Activated CD4-positive, alpha-beta T cell treated with anti-CD3 and anti-CD28 coated beads for 24 hours (primary cell): ENCODE data around the gene GRIK3.

ENCODE experiments used
- DNase-seq, 2 donors: peaks; one replicate each; pipeline ENCODE4 v3.0.0-alpha.2; 2020; ENCODE audit warnings: low read depth in 2 of 2

GRIK3 gene

DNA sequence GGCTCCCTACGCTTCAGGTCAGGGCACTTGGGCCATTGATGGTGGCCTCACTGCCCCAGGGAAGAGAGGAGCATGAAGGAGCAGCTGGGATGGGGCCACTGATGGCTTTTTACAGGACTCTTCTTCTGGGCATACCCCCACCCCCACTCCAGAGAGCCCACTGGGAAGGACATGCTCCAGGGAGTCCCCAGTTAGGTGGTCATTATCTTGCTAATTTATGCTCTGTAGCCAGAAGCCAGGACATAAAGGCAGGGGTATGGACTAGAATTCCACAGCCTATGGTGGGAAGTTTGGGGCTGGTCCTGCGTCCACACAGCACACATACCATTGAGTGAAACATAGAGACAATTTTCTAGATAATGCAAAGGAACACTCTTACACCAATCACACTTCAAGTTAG, 8.8 kb upstream of the GRIK3 start:
- no peak for DNase-seq

DNA sequence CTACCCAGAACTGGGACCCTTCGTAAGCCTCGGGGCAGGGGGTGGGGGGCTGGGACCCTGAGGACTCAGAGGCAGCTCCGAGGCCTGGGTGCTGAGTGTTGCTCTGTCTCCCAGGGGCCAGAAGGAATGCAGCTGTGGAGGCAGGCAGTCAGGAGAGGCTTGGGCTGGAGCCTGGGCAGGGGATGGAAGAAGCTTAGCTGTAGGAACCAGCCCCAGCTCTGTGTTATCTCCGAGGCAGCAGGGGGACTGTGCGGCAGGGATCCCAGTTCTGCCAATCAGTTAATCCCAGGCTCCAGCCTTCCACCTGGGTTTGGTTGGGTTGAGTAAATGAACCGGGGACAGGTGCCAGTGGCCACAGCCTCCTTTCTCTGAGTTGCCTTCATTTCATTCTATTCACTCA, 8.2 kb upstream of the GRIK3 start:
- DNase-seq = no peak

DNA sequence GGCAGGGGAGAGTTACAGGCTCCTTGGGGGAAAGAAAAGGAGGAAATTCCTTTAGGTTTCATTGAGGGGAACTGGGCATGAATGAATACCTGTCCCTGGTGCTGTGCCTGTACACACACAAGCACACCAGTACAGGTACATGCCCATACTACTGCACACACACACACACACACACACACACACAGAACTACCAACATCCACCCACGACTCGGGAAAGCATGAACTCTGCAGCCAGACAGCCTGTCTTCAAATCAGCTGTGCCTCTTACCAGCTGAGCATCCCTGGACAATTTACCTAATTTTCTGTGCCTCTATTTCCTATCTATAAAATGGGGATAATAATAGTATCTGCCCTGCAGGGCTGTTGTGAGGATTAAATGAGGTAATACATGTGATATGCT, 7.2 kb upstream of the GRIK3 start:
- no peak for DNase-seq

DNA sequence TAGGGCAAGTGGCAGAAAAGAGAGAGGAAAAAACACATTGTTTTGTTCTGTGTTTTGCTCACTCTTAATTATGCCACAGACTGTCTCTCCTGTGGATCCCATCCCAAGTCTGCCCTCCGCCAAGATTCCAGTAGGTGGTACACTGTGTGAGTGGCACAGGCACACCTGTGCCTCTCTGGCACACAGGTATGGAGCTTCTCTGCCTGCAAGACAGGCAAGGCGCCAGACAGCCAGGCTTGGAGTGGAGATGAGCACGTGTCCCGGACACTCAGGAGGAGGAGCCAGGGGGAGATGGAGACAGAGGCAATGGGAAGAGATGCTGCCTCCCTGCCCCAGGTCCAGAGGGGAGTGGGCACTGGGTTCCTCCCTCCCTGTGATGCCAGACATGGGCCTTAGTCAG, 6.5 kb upstream of the GRIK3 start:
- no peak for DNase-seq

DNA sequence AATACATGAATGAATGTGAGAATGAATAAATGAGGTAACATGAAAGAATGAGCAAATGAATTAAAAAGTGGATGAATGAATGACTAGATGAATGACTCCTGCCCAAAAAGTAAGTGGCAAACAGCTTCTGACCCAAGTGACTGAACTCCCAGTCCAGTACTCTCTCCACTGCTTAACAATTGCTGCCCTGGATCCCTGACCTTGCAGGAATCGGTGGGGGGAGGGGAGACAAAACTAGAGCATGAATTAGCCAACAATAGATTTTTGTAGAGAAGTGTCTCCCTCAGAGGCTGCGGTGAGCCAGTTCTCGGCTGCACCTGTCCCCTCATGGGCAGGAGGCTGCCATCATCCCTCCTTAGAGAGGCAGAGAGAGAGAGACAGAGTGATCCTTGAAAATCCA, 5.9 kb upstream of the GRIK3 start:
- DNase-seq = no peak

DNA sequence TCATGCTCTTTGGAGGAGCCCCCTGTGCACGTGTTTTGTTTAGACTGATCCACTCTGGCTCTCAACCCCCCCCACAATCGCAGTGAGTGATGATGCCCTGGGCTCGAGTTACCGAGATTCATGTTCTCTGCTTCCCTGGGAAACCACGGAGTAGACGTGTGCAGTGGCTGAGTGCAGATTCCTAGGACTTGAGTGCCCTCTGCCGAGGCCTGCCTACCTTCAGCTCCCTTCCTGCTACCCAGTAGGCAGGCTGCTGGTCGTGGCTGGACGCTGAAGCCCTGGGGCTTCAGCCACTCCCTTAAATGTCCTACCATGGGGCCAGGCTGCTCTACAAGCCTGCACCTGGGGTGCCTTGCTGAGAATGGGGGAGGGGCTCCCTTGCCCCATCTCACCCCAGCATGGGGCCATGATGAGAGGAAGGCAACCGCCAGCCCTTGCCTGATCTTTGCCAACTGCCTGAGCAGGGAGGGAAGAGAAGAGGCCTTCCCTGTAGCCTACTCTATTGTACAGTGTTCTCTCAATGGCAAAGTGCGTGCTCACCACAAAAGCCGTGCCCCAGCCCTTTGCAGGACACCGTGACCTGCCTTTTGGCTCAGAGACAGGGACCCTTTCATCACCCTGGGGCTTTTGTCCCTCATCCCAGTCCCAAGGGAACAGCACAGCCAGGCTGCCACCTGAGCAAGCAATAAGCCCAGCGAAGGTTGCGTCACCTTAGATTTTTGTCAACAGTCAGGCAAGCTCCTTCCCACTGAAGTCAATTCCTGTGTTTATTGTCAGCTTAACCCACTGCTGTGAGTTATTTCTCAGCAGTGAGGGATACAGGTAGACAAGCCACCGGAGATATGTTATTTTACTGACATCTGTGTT, 4.1 kb upstream of the GRIK3 start:
- no peak for DNase-seq

DNA sequence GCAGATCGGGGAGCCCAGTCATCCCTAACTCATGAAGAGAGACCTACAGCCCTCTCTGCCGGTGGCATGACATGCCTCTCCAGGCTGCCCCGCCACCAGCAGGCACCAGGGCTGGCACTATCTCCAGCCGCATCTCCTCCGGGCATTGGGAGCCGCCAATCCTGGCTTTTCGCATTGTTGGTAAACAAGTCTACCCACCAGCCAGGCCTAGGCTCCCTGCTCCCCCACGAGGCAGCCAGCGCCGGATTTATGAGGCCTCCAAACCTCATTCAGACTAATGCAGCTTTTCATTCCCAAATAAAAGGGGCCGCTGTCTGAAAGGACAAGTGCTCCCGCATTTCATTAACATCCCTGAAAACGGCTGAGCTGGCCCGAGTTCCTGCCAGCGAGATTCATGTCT, 3.4 kb upstream of the GRIK3 start:
- no peak for DNase-seq

DNA sequence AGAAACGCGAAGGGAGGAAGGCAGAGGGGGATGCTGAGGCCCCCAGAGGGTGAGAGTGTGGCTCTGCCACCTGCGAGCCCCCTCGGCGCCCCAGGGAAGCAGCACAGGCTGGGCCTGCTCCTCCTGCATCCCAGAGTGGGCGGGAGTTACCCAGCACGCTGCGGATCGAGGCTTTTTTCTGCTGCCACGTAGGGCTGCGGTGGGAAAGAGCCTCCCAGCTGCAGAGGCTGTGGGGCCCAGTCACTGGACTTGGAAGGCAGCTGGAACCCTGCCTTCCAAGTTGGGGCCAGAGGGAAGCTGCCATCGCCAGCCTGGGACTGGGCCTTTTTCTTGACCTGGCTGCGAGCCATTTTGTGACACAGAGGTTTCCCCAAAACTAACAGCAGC, 2.3 kb upstream of the GRIK3 start:
- DNase-seq = no peak

DNA sequence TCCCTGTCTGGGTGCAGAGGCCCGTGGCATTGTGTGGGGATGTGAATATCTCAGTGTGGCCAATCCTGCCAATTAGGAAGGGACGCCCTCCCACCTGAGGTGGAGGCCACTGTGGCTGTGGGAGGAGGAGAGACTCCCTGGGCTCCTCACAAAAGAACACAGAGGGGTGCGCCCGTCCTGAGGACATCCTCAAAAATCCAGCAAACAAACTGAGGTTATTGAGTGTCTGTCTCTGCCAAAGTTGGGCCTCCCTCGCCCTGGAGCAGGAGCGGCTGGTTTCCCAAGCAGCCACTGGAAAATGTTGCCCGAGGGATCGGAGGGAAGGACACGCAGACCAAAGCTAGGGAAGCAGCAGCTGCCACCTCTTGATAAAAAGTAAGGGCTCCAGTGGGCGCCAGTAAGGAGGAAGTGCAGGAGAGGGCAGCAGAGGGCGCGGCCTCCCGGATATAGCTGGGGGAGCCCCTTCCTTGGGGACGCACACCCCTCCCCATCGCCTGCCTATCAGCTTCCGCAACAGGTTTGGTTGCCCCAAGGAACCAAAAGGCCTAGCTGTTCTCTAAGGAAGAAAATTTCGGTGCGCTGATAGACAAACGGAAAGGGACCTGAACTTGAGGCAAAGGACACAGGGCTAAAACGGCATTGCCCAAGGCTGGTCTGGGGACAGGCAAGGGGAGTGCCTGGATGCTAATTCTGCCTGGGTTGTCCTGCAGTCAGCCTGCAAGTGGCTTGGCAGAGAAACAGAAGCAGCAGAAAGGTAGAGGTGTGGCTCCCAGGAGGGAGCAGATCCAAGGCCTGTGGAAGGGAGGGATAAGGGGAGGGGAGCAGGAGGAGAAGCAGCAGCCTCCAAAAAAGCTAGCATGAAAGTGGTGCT, 1.7 kb upstream of the GRIK3 start:
- no peak for DNase-seq

DNA sequence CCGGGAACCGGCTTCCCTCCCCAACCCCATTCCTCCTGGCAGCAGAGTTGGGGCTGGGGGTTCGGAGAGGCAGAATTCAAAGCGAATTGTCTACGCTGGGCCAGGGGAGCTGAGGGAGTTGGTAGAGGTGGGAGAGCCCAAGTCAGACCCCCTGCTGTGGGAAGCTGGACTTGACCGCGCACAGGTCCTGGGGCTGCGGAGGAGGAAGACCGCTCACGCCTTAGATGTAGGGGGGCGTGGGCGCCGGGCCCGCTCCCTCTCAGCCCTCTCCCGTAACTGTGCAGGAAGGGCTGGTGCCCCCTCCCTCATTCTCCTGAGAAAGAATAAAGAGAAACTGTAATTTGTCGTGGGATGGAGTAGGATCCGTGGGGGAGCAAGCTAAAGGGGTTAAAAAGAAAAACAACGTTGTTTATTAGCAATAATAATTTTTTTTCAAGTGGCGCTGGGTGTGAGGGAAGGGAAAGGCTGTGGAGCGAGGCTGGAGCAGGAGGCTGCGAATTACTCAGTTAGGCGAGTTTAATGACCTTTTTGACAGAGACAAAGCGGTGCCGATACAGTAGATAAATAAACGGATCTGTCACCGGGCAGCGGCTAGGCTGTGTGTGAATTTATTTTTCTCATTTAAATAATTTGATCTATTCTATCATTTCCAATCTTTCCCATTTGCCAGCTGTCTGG, 838 bp upstream of the GRIK3 start:
- DNase-seq = no peak

DNA sequence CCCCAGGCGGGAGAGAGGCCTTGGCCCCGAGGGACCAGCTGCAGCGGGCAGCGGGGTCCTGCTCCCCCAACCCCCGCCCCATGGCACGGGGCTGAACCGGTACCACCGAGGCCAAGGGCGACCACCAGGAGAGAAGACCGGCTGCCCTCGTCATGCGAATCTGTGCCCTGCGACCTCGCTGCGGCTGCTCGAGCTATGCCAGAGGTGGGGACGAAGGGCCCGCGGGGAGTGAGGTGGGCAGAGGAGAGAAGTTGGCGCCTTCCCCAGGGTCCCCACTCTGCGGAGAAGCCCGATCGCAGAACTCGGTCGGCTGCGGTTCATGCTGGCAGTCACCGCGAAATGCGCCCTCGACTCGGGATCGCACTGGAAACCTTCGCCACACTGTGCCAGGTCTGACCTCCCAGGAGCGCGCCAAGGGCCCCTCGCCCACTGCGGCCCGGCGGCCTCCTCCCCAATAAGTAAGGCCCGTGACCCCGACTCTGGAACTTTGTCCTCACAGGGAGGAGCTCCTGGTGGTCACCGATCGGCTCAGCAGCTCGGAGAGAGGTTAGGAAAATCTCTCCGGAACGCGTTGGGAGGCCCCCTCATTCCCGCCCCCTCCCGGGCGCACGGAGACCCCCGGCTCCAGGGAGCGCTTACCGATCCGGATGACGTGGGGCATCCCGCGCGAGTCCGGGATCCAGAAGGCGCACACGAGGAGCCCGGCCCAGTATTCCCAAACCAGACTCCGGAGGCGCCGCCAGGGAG, 787 bp downstream of the GRIK3 start:
- DNase-seq = no peak

DNA sequence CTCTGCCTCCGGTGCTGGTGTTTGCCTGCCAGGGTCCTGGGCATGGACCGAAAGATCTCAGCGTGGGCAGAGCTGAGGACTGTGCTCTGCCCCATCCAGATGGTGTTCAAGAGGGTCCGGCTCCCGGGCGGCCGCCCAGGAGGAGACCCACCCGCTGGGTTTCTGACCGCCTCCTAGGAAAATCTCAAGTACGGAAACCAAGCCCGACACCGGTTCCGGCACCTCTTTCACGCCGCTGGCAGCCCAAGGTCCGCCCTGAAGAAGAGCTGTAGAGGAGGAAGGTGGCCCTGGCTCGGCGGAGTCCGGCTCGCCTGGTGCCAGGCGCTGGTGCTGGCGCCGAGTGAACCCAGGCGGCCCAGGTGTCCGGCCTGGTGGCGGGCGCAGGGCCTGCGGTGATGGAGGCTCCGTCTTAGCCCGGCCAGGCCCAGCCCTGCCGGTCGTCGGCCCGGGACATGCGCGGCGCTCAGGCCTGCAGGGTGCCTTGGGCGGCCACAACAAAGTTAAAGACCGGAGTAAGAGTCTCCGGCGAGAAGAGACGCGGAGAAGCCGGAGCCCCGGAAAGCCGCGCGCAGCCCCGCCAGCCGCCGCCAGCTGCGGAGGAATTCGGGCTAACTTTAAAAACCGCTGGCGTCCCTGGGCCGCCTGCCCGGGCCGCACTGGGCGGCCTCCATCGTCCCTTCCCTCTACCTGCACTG, 1.5 kb downstream of the GRIK3 start:
- no peak for DNase-seq

DNA sequence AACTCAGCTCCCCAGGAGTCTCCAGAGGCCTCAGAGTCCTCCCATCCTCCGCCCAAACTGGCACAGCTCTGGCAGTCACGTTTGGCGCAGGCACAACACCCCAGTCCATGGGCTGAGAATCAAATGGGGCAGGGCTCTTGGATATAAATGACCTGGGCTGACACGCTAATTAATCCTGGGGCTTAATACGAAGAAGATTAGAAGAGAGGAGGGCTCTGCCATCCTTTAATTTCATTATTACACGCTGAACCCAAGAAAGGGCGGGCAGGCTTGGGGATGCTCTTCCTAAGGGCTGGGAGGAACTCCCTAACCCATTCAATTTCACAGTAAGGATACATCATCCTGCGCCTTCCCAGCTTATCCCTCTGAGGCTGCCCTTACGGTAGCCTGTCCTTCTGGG, 2.4 kb downstream of the GRIK3 start:
- no peak for DNase-seq

DNA sequence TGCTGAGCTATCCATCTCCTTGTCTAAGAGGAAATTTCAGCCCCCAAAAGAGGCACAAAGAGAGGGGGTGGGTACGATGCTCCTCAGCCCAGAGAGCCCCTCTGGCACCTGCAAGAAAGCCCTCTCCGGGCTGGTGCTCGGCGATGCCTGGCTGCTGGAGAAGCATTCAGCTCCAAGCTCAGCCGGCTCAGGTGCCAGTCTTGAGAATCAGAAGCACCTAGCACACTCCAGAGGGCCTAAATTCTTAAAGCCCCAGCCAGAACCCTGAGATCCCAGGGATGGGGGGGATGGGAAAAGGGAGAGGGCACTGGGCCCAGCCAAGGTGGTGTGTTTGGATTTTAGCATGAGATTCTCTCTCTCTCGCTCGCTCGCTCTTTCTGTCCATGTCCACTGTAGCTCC, 2.9 kb downstream of the GRIK3 start:
- DNase-seq = no peak

DNA sequence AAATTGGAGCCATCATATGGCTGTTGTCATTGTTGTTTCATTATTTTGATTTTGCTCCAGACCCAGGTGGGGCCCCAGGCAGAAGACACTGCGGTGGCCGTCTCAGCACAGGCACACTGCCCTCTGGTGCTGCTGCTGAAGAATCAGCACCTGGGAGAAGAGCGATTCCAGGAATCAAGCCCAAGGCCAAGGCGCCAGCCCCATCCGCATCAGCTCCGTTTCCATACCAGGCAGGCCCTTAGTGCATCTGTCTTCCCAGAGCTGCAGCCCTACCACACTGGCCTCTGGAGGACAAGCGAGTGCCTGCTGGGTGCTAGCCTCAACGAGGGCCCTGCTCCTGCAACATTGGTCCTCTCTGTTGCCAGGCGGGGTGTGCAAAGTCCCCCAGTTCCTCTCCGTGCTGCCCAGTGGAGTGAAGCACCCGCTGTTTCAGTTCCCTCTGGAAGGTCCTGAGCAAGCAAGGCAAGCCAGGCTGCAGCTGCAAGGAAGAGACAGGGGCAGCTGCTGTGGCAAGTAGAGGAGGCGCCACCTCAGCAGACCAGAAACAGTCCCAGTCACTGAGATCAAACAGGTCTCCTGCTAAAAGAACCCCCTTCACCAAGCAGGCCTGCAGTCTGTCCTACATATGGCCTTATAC, 5.2 kb downstream of the GRIK3 start:
- DNase-seq = no peak

DNA sequence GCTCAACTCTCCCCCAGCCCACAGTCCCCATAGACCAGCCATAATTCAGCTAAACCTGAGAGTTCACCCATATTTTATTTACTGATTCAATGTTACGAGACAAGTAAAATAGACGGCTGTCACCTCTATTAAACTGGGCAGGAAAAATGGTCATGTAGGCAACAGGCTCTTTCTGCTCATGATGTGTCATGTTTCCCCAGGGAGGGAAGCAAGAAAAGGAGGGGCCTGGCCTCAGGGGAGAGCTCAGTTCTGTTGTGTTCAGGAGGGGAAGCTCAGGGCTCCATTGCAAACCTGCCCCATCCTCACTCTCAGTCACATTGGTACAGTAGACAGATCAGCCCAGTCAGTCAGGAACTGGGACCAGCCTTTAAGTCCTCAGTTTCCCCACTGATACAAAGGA, 12.8 kb downstream of the GRIK3 start:
- DNase-seq = no peak

DNA sequence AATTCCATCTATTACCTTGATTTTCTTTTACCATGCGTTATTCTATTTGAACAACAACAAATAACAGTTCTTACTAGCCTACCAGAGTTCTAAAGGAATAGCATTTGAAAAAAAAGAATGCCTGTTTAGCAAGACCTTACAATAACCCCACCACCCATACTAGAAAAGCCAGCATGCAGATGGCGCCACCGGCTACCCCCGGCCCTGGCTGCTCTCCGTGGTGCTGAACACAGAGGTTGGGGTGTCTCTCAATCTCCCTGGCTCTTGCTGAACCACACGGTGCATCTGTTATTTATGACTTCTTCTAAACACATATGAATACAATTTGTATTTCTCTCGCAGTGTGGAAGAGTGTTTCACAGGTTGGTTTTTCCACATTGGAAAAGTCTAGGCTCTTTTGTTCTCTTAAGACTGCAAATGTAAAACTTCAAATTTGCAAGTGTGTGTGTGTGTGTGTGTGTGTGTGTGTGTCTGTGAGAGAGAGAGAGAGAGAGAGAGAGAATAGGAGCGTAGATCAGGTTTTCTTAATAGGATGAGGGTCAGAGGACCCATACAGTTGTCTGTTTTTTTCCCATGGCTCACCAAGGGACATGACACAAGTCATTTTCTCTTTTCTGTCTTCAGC, 13.6 kb downstream of the GRIK3 start:
- no peak for DNase-seq

DNA sequence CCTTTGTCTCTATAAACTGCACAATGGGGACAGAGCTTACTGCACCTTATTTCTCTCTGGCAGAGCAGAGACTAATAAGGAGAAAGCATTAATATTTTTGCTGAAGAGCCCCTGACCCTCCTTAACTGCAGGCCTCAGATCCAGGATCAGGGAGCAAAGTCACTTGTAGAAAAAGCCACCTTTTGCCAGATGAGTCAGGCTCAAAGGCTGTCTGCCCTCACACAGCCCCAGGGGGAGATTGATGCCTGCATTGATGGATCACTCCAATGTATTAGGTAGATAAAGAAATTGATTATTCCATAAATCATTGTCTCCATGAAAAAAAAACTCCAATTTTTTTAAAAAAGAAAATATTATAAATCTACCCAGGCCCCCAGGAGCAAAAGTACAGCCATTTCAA, 15.8 kb downstream of the GRIK3 start:
- no peak for DNase-seq

DNA sequence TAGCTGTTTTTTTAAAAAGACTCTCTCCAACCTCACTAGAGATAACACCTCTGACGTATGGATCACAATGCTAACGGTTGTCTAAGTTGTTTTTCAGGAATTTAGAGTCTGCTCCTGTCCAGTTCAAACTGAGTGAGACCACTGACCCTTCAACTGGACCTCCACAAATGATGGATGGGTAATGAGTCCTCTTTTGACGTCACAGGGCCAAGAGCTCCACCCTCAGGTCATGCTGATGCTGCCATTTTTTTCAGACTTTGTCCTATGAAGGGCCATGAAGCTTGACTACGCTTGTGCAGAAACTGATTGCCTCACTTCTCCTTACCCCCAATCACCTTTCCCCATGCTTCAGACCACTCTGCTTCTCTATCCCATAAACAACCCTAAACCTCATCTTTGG, 16.6 kb downstream of the GRIK3 start:
- no peak for DNase-seq

DNA sequence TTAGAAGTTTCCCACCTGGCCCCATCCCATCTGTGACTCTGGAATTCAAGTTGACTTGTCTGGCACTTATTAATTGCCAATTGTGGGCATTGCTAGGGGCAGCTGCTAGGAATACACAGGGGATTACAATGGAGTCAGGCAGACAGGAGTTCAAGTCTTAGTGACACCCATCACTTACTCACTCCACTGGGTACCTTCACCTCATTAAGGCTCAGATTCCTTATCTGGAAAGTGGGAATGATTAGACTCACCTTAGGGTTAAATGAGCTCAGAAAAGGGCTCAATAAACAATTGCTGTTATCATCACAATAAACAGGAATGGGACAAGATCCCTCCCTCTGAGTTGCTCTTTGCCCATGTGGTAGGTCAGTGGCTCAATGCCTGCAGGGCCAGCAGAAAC, 18.2 kb downstream of the GRIK3 start:
- DNase-seq = no peak
